Transverse colon (tissue), 4 donors: Measurements from ENCODE around the gene GARIN3.

ENCODE experiments used
- CTCF ChIP-seq, 5 experiments: fragments of 200-600 bp in 3 of 5; fragments of 450-650 bp in 2 of 5; sonication (generic) in 3 of 5; IDR thresholded peaks; 1 replicate in 2 of 5; 2 replicates in 3 of 5; pipeline ENCODE4 v1.5.1; 2016 to 2017; ENCODE audit warnings: antibody characterized with exemption in 5 of 5, inconsistent platforms in 3 of 5, mild to moderate bottlenecking in 2 of 5, moderate library complexity in 1 of 5
- POLR2AphosphoS5 ChIP-seq, 3 donors: sonication (generic); formaldehyde crosslinking; IDR thresholded peaks; one replicate each; pipeline ENCODE4 v1.6.1; 2016; ENCODE audit warnings: antibody characterized with exemption in 3 of 3

- TF ChIP-seq CTCF (IDR thresholded peaks at IDR 0.05): no peak
- TF ChIP-seq POLR2AphosphoS5 (IDR thresholded peaks at IDR 0.05): no peak
Observed at GRCh38 chr5:157203417-157203816, 37.4 kb upstream of the GARIN3 start.
